Chondrocyte (in vitro differentiated cells): ENCODE measurements around the gene IRF1. TPM values are rescaled to one million over a fixed set of nuclear protein-coding genes. Genes with fewer than 3 reads are reported as not detected.
A peak's percentile ranks its signal among the peaks of the same experiment; 100 is the strongest.

ENCODE experiments used
- DNase-seq: peaks from one replicate; pipeline ENCODE4 v3.0.0; 2021; ENCODE audit warnings: mixed read lengths, low spot score
- H3K27ac Mint-ChIP-seq: one replicate; pipeline ENCODE4 v1.8.0; 2021; ENCODE audit warnings: mild to moderate bottlenecking, moderate library complexity, mixed read lengths; ENCODE audit not compliant: unreplicated experiment
- H3K27me3 Mint-ChIP-seq: 2 replicates; pipeline ENCODE4 v1.8.0; 2021; ENCODE audit warnings: low read depth, mixed read lengths
- H3K36me3 Mint-ChIP-seq: 2 replicates; pipeline ENCODE4 v1.8.0; 2021; ENCODE audit warnings: low read depth, mixed read lengths
- H3K4me1 Mint-ChIP-seq: 2 replicates; pipeline ENCODE4 v1.8.0; 2021; ENCODE audit warnings: low read depth, mild to moderate bottlenecking, mixed read lengths
- H3K4me3 Mint-ChIP-seq: one replicate; pipeline ENCODE4 v1.8.0; 2021; ENCODE audit warnings: mild to moderate bottlenecking, moderate library complexity, mixed read lengths; ENCODE audit not compliant: unreplicated experiment
- H3K9me3 Mint-ChIP-seq: 2 replicates; pipeline ENCODE4 v1.8.0; 2021; ENCODE audit warnings: low read depth, mixed read lengths
- total RNA-seq: library from RNA; stranded (reverse); gene quantifications from 3 replicates; pipeline ENCODE4 v1.2.1, GENCODE V29; 2021
- TF ChIP-seq, protein P1 (sequence below): fragments of 200-600 bp; sonication (generic); IDR thresholded peaks from 2 replicates; pipeline ENCODE4 v1.5.0; 2021; ENCODE audit warnings: antibody characterized with exemption, mild to moderate bottlenecking, moderate library complexity

Gene IRF1
- total RNA-seq, 1 donor from 2014 or later = 16.3 TPM

DNA sequence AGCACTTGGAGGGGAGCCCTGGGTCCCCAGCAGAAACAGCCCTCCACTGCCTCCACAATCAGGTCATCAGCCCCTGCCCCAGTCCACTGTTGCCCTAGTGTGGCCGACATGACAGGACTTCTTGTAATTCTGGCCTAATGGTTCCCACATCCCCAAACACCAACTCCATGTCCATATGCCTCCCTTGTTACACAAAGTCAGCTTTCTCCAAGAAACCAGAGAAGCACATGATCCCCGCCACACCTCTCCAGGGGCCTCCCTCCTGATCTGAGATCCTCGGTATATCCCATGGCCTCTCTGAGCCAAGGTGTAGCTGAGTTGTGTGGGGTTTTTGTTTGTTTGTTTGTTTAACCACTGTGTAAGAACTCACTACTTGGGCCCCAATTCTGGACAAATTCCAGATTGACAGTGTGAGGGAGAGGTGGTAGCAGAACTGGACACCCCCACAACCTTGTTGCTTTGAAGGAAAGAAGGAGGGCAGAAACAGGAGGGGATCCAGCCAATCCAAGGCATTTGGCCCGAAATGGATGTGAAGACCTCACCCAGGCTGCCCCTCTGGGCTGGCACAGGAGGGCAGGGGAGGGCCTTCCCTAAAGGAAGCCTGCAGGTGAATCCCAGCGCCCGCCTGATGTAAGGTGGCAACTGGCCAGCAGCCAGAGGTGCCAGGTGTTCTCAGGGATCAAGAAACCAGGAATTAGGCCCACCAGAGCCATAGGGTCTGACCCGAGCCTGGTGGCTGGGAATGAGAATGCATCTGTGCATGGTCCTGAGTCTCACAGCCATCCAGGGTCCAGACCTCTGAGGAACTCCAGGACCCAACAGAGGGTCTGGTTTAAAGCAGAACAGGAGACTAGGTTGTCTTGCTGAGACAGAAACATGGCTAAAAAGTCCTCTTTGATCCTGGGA, 13.4 kb downstream of the IRF1 start:
- Mint-ChIP-seq H3K9me3 (no peaks in the 10 kb centered on the region), H3K27me3 (no peaks in the 10 kb centered on the region), H3K4me1 (peaks cover 30% of the 10 kb centered on the region), H3K36me3 (no peaks in the 10 kb centered on the region), H3K27ac (peak overlapping the region; percentile 41), H3K4me3 (no peak overlapping the region)
- TF ChIP-seq, protein P1, sequence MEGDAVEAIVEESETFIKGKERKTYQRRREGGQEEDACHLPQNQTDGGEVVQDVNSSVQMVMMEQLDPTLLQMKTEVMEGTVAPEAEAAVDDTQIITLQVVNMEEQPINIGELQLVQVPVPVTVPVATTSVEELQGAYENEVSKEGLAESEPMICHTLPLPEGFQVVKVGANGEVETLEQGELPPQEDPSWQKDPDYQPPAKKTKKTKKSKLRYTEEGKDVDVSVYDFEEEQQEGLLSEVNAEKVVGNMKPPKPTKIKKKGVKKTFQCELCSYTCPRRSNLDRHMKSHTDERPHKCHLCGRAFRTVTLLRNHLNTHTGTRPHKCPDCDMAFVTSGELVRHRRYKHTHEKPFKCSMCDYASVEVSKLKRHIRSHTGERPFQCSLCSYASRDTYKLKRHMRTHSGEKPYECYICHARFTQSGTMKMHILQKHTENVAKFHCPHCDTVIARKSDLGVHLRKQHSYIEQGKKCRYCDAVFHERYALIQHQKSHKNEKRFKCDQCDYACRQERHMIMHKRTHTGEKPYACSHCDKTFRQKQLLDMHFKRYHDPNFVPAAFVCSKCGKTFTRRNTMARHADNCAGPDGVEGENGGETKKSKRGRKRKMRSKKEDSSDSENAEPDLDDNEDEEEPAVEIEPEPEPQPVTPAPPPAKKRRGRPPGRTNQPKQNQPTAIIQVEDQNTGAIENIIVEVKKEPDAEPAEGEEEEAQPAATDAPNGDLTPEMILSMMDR = no peak
- peak; percentile 62 for DNase-seq

DNA sequence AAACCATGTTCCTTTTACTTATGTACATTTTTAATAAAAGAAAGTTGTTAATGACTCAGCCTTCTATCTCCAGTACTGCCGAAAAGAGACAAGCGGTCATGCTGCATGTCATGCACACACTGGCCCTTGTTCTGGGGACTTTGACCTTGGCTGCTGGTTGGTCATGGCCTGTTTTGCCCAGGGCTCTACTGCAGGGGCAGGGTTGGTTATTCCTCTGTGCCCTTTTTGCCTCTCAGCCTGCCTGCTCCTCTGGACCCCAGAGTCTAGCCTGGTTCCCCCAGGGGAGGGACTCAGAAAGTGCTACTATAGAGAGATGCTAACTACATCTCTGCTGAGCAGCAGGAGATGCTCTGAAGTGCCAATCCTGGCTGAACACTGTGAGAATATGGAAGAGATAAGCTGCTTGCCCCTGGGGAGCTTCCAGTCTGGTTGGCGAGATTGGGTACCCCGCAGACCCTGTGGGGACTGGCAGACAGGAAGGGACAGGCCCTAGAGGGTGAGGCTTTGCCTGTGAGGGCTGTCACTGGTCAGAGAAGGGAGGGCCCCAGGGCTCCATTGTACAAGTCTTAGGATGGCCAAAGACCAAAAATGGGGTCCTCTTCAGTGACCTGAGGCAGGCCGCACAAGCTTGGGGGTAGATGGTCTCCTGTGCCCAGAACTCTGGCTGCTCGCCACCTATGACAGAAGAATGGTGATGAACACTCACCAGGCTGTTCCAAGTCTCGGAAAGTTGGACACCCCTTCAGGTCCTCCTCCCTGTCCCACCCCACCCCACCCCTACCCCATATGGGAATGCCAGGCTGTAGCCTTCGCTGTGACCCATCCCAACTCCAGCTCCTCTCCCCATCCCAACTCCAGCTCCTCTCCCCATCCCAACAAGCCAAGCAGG, 14.3 kb downstream of the IRF1 start:
- peak; percentile 55 for DNase-seq
- Mint-ChIP-seq H3K36me3 (no peaks in the 10 kb centered on the region), H3K27ac (no peak overlapping the region), H3K4me1 (peaks cover 30% of the 10 kb centered on the region), H3K9me3 (no peaks in the 10 kb centered on the region), H3K27me3 (no peaks in the 10 kb centered on the region), H3K4me3 (no peak overlapping the region)
- TF ChIP-seq, protein P1 = no peak

DNA sequence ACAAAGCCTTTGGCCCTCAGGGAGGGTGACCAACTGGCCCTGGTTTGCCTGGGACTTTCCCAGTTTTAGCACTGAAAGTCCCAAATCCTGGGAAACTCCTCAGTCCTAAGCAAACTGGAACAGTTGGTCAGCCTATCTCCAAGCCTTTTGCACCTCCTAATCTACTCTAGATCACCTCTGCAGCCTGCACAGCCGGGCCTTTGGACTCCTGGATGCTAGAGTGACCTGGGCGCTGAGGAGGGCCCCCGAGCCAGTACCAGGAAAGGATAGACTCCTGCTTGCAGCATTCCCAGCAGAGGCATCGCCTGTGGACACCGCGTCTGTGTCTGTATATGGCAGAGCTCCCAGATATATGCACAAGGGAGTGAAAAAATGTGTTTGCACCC, 15.1 kb downstream of the IRF1 start:
- TF ChIP-seq, protein P1 = no peak
- no peaks in the 10 kb centered on the region for H3K27me3 Mint-ChIP-seq
- H3K36me3 Mint-ChIP-seq = no peaks in the 10 kb centered on the region
- no peak overlapping the region for H3K4me3 Mint-ChIP-seq
- peak; percentile 75 for DNase-seq
- peaks cover 30% of the 10 kb centered on the region for H3K4me1 Mint-ChIP-seq
- peak overlapping the region; percentile 29 for H3K27ac Mint-ChIP-seq
- no peaks in the 10 kb centered on the region for H3K9me3 Mint-ChIP-seq

DNA sequence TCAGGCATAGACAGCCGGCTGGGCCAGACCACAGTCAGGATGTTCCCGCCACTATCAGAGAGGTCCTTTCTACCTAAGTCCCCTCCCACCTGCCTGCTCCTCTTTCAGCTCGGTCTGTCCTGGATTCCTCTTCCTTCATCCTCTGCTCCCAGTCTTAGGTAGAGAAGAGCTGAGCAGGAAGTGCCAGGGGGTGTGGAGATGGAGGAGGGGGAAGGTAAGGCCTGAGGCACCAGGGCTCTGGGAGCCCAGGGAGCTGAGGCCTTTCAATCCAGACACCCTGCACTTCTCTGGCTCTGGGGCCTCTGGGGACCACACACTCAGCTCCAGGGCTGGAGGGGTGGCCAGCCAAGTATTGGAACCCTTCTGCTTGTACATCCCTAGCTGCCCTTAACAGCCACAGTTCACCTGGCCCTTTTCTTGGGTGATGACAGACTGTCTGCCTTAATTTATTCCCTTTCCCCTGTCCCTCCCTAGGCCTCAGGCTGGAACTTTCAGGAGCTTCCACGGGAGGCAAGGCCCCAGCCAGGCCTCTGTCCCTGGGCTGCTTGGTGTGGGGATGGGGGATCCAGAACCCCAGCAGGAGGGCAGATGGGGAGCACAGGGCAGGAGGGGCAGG, 15.6 kb downstream of the IRF1 start:
- Mint-ChIP-seq H3K27me3 (no peaks in the 10 kb centered on the region), H3K9me3 (no peaks in the 10 kb centered on the region), H3K4me1 (peaks cover 32% of the 10 kb centered on the region), H3K27ac (peak overlapping the region; percentile 49), H3K36me3 (no peaks in the 10 kb centered on the region), H3K4me3 (no peak overlapping the region)
- TF ChIP-seq, protein P1 = no peak
- DNase-seq = peak; percentile 64
